WTC11 (cell line): ENCODE measurements around the gene KCNE1.

ENCODE experiments used
- CTCF ChIP-seq: fragments of 200-600 bp; IDR thresholded peaks from 2 replicates; pipeline ENCODE4 v1.8.0; 2022; ENCODE audit warnings: antibody characterized with exemption
- FOXP4 ChIP-seq: sonication (generic); formaldehyde crosslinking; IDR thresholded peaks from 2 replicates; pipeline ENCODE4 v1.8.0; 2022; ENCODE audit warnings: mild to moderate bottlenecking, missing genetic modification reagents
- TF ChIP-seq, protein P1 (sequence below): fragments of 250-450 bp; sonication (Bioruptor Pico); IDR thresholded peaks from 2 replicates; pipeline ENCODE4 v2.1.2; 2022; ENCODE audit warnings: mild to moderate bottlenecking, moderate library complexity

DNA sequence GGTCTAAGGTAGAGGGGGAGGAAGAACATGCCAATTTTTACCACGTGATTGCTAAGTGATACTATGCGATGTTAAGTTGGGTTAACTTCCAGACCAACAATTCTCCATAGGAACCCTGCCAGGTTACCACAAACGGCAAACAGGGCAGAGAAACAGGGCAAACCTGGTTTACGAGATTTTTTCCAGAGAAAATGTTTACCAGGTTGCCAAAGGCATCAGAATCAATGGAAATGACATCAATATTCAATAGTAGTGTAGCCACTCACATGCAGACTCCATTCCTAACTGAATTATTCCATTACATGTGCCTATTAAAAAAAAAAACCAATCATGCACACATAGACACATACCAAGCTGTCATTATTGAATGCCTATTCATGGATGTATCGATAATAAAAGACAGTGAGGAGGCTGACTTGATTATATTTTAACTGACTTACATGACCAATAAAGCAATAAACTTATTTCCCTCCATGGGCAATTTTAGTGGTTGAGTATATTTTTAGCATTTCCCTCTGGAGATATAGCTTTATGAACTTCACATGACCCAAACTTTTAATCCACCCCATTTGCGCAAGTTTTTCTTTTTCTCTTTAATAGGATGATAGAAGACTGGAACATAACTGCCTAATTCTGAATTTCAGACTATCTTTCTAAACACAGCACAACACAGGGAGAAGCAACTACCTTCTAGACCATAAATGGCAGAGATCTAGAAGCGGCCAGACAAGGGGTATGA lies 40.5 kb upstream of the KCNE1 start:
- TF ChIP-seq CTCF: no peak
- TF ChIP-seq, protein P1, sequence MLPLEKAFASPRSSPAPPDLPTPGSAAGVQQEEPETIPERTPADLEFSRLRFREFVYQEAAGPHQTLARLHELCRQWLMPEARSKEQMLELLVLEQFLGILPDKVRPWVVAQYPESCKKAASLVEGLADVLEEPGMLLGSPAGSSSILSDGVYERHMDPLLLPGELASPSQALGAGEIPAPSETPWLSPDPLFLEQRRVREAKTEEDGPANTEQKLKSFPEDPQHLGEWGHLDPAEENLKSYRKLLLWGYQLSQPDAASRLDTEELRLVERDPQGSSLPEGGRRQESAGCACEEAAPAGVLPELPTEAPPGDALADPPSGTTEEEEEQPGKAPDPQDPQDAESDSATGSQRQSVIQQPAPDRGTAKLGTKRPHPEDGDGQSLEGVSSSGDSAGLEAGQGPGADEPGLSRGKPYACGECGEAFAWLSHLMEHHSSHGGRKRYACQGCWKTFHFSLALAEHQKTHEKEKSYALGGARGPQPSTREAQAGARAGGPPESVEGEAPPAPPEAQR (CRISPR knock-in tag): no peak
- TF ChIP-seq FOXP4: no peak
